HFFc6 (cell line): ENCODE results near the gene PRKCE. TPM values are rescaled to one million over a fixed set of nuclear protein-coding genes. Genes with fewer than 3 reads are reported as not detected.

Experiments used
- DNase-seq: peaks from one replicate; pipeline ENCODE4 v3.0.0-alpha.2; 2018
- H3K27ac Mint-ChIP-seq: 2 replicates; pipeline ENCODE4 v1.8.0; 2020; ENCODE audit warnings: mild to moderate bottlenecking, mixed read lengths
- H3K27me3 Mint-ChIP-seq: 2 replicates; pipeline ENCODE4 v1.8.0; 2021; ENCODE audit warnings: mild to moderate bottlenecking, moderate library complexity, mixed read lengths; ENCODE audit not compliant: insufficient read depth
- H3K36me3 Mint-ChIP-seq: 2 replicates; pipeline ENCODE4 v1.8.0; 2021; ENCODE audit warnings: low read depth, mixed read lengths
- H3K4me1 Mint-ChIP-seq: 2 replicates; pipeline ENCODE4 v1.8.0; 2020; ENCODE audit warnings: low read depth, mixed read lengths
- H3K4me3 Mint-ChIP-seq: 2 replicates; pipeline ENCODE4 v1.8.0; 2020; ENCODE audit warnings: mild to moderate bottlenecking, moderate library complexity, mixed read lengths
- H3K9me3 Mint-ChIP-seq: 2 replicates; pipeline ENCODE4 v1.8.0; 2020; ENCODE audit warnings: mild to moderate bottlenecking, mixed read lengths
- CTCF ChIP-seq: fragments of 200-600 bp; sonication (generic); IDR thresholded peaks from 2 replicates; pipeline ENCODE4 v1.5.0; 2021; ENCODE audit warnings: antibody characterized with exemption, mild to moderate bottlenecking
- total RNA-seq, 6 experiments: library from RNA; stranded (reverse); fragmentation: NEBNext Ultra II Directional; extraction: Animal tissue kit (Norgen Biotek cat#: 25700); gene quantifications; 2 replicates in 1 of 6; 3 replicates in 5 of 6; pipeline ENCODE4 v1.2.3, GENCODE V29; 2021

The PRKCE gene
- total RNA-seq, 6 experiments from 2014 or later = 10.8 to 13.7 (median 12.0) TPM

DNA sequence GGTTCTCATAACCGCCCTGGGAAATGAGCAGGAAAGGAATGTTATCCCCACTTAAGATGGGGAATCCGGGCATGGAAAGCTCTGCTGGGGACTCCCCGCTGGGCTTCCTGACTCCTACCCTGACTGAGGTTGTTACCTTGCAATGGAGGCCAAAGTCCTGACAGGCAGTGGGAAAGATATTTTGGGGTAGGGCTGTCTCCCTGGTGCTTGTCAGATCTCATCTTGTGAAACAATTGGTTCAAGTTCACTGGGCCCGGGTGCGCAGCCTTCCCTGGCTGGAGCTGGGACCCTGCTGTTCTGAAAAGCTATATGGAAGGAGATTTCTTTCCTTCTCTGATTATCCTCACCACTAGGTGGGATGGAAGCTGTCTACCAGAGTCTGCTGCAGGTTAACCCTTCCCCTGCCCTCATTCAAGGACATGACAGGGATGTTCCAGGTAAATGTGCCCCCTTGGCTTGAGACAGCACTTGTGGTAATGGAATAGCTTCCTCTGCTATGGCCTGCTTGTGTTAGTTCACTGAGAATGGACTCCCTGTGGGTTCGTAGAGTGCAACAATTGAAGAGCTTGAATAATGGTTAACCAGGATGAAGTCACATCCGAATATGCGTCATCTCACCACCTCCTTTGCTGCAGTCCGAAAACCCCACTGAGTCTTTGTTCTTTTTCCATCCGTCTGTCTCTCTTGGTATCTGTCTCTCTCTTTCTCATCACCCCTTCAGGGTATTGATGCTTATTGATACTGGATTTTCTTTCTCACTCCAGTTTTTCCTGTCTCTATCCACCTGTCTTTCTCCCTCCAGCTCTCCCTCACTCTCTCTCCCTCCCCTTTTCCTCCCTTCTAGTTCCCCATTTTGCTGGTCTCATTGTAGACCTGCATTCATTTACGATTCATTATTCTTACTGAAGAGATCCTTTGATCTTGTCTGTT is 577.9 kb downstream of the PRKCE start:
- H3K27me3 Mint-ChIP-seq = peaks cover 24% of the 10 kb centered on the region; the same call in 1 of the 2 replicates
- peaks cover 23% of the 10 kb centered on the region for H3K4me1 Mint-ChIP-seq
- no peak overlapping the region for H3K4me3 Mint-ChIP-seq
- 0 out of 2 replicates have a peak, but pooled peaks cover 4% of the 10 kb centered on the region for H3K36me3 Mint-ChIP-seq
- DNase-seq = no peak
- TF ChIP-seq CTCF = 0 out of 2 replicates have a peak, but pooled peaks have one; percentile 14
- no peak overlapping the region for H3K27ac Mint-ChIP-seq
- H3K9me3 Mint-ChIP-seq = no peaks in the 10 kb centered on the region

GRCh38 chr2:46230115-46230571 is 578.7 kb downstream of the PRKCE start:
- Mint-ChIP-seq H3K4me3 (no peak overlapping the region), H3K27ac (no peak overlapping the region), H3K36me3 (0 out of 2 replicates have a peak, but pooled peaks cover 4% of the 10 kb centered on the region), H3K9me3 (no peaks in the 10 kb centered on the region), H3K27me3 (peaks cover 24% of the 10 kb centered on the region; the same call in 1 of the 2 replicates), H3K4me1 (peaks cover 16% of the 10 kb centered on the region)
- no peak for TF ChIP-seq CTCF
- no peak for DNase-seq

GRCh38 chr2:46230677-46231425 is 579.4 kb downstream of the PRKCE start:
- H3K36me3 Mint-ChIP-seq = 0 out of 2 replicates have a peak, but pooled peaks cover 4% of the 10 kb centered on the region
- DNase-seq = no peak
- peaks cover 24% of the 10 kb centered on the region; the same call in 1 of the 2 replicates for H3K27me3 Mint-ChIP-seq
- H3K9me3 Mint-ChIP-seq = no peaks in the 10 kb centered on the region
- H3K27ac Mint-ChIP-seq = no peak overlapping the region
- peaks cover 9% of the 10 kb centered on the region for H3K4me1 Mint-ChIP-seq
- no peak for TF ChIP-seq CTCF
- no peak overlapping the region for H3K4me3 Mint-ChIP-seq

DNA sequence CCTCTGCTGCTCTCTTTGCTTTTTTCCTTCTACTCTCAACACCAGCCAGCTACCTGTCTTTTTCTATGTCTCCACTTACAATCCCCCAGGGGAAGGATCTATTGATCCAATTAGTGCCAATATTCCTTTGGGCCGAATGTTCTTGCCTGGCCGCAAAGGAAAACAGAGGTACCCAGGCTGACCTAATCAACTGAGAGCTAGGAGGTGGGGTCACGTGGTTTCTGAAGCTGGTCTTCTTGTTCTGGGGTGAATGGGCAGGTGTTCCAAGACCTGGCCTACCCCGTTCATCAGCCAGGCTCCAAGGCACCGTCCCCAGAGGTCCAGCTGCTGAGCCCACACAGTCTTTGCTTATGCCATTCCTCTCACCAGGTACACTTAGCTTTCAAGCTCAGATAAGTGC is 580.2 kb downstream of the PRKCE start:
- peaks cover 24% of the 10 kb centered on the region; the same call in 1 of the 2 replicates for H3K27me3 Mint-ChIP-seq
- H3K36me3 Mint-ChIP-seq = no peaks in the 10 kb centered on the region
- no peak overlapping the region for H3K27ac Mint-ChIP-seq
- no peak overlapping the region for H3K4me3 Mint-ChIP-seq
- TF ChIP-seq CTCF = no peak
- H3K4me1 Mint-ChIP-seq = no peaks in the 10 kb centered on the region; the same call in 1 of the 2 replicates
- DNase-seq = no peak
- H3K9me3 Mint-ChIP-seq = no peaks in the 10 kb centered on the region

- no peak overlapping the region for H3K4me3 Mint-ChIP-seq
- no peak overlapping the region for H3K27ac Mint-ChIP-seq
- H3K27me3 Mint-ChIP-seq = peaks cover 24% of the 10 kb centered on the region; the same call in 1 of the 2 replicates
- no peak for DNase-seq
- H3K9me3 Mint-ChIP-seq = no peaks in the 10 kb centered on the region
- no peak for TF ChIP-seq CTCF
- H3K4me1 Mint-ChIP-seq = no peaks in the 10 kb centered on the region
- no peaks in the 10 kb centered on the region for H3K36me3 Mint-ChIP-seq
Observed at GRCh38 chr2:46232860-46233259, 581.4 kb downstream of the PRKCE start.
